ENCODE results near the gene GPATCH8. TPM values are rescaled to one million over a fixed set of nuclear protein-coding genes. Genes with fewer than 3 reads are reported as not detected.

The GPATCH8 gene
- total RNA-seq, 1 donor from 2014 or later: 70.9 TPM

DNA sequence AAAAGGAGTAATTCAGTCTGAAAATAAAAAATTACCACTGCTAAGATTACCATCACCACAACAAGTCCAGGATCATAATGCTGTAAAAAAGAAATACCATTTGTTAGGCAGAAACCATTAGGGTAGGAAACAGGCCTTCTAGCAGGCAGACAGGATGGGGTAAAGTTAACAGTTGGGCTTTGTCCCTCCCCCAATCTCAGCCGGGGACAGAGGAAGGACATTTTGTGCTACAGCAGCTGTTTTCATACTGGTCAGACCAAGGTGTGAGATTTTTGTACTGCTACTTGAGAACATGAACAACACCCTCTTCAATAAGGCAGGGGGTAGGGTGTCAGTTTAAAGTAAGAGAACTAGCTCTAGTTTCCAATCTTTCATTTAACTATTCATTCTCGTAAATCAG is 64.6 kb downstream of the GPATCH8 start:
- TF ChIP-seq, protein P1, sequence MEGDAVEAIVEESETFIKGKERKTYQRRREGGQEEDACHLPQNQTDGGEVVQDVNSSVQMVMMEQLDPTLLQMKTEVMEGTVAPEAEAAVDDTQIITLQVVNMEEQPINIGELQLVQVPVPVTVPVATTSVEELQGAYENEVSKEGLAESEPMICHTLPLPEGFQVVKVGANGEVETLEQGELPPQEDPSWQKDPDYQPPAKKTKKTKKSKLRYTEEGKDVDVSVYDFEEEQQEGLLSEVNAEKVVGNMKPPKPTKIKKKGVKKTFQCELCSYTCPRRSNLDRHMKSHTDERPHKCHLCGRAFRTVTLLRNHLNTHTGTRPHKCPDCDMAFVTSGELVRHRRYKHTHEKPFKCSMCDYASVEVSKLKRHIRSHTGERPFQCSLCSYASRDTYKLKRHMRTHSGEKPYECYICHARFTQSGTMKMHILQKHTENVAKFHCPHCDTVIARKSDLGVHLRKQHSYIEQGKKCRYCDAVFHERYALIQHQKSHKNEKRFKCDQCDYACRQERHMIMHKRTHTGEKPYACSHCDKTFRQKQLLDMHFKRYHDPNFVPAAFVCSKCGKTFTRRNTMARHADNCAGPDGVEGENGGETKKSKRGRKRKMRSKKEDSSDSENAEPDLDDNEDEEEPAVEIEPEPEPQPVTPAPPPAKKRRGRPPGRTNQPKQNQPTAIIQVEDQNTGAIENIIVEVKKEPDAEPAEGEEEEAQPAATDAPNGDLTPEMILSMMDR (IDR thresholded peaks at IDR 0.05; ENCODE audit: unreplicated experiment): no peak
- Mint-ChIP-seq H3K27ac (peak overlapping the region; percentile 17), H3K27me3 (no peaks in the 10 kb centered on the region), H3K4me3 (ENCODE audit: low read depth) (no peak overlapping the region), H3K36me3 (ENCODE audit: insufficient read depth) (peaks cover 7% of the 10 kb centered on the region), H3K9me3 (ENCODE audit: low read depth) (no peaks in the 10 kb centered on the region), H3K4me1 (ENCODE audit: low read depth) (no peaks in the 10 kb centered on the region)
- DNase-seq (ENCODE audit: low spot score, unreplicated experiment): no peak

DNA sequence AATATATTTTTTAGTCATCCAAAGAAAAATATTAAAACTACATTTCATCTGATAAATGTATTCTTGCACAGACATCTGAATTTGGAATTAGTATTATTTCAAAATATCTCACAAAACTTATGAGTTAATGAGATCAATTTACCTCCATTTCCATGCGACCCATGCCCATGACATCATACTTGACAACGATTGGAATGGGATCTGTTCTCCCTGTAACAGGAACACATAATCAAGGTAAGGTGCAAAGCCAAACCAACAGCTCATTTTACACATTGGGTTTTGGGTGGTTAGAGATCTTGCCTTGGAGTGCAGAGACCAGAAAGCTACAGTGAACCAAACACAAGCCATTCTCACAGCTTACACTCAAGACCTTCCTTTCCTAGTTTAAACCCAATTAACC is 66.9 kb downstream of the GPATCH8 start:
- no peak overlapping the region for H3K4me3 Mint-ChIP-seq (ENCODE audit: low read depth)
- H3K27ac Mint-ChIP-seq: no peak overlapping the region
- H3K4me1 Mint-ChIP-seq (ENCODE audit: low read depth): peaks cover 7% of the 10 kb centered on the region
- no peaks in the 10 kb centered on the region for H3K9me3 Mint-ChIP-seq (ENCODE audit: low read depth)
- H3K36me3 Mint-ChIP-seq (ENCODE audit: insufficient read depth): peaks cover 20% of the 10 kb centered on the region
- DNase-seq (ENCODE audit: low spot score, unreplicated experiment): no peak
- TF ChIP-seq, protein P1 (IDR thresholded peaks at IDR 0.05; ENCODE audit: unreplicated experiment): no peak
- no peaks in the 10 kb centered on the region for H3K27me3 Mint-ChIP-seq

DNA sequence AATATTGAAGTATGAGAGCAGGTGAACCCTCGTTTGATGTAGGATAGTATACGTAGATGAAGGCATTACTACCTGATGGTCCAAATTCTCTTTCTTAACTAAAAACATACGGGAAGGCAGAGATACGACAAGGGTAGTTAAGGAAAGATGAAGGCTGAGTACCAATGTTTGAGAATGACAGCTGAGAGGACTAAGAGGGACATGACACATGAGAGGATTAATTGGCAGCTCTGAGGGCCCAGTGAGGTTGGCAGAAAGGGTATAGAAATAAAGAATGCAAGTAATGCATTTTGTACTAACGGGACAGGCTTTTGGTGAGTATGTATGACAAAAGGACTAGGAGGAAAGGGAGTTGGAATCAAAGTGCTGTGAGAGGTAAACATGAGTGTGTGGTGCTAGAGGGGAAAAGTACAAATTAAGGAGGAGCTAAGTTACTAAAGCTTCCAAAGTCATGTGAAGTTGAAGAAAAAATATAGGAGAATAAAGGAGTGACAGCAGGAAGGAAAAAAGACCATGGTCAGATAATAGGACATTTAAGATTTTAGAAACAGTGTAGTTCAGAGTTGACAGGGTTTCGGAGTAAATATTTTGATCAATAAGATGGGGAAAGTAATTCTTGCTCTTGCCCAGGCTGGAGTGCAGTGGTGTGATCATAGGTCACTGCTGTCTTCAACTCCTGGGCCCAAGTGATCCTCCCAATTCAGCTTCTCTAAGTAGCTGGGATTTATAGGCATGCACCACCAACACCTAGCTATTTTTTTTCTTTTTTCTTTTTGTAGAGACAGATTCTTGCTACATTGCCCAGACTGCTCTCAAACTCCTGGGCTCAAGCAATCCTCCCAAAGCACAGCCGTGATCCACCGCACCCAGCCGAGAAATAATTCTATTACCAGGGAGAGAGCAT is 70.7 kb downstream of the GPATCH8 start:
- TF ChIP-seq, protein P1 (IDR thresholded peaks at IDR 0.05; ENCODE audit: unreplicated experiment): no peak
- peaks cover 7% of the 10 kb centered on the region for H3K4me1 Mint-ChIP-seq (ENCODE audit: low read depth)
- H3K27ac Mint-ChIP-seq: peak overlapping the region; percentile 22
- no peak overlapping the region for H3K4me3 Mint-ChIP-seq (ENCODE audit: low read depth)
- peaks cover 26% of the 10 kb centered on the region for H3K36me3 Mint-ChIP-seq (ENCODE audit: insufficient read depth)
- no peak for DNase-seq (ENCODE audit: low spot score, unreplicated experiment)
- H3K27me3 Mint-ChIP-seq: no peaks in the 10 kb centered on the region
- H3K9me3 Mint-ChIP-seq (ENCODE audit: low read depth): no peaks in the 10 kb centered on the region

DNA sequence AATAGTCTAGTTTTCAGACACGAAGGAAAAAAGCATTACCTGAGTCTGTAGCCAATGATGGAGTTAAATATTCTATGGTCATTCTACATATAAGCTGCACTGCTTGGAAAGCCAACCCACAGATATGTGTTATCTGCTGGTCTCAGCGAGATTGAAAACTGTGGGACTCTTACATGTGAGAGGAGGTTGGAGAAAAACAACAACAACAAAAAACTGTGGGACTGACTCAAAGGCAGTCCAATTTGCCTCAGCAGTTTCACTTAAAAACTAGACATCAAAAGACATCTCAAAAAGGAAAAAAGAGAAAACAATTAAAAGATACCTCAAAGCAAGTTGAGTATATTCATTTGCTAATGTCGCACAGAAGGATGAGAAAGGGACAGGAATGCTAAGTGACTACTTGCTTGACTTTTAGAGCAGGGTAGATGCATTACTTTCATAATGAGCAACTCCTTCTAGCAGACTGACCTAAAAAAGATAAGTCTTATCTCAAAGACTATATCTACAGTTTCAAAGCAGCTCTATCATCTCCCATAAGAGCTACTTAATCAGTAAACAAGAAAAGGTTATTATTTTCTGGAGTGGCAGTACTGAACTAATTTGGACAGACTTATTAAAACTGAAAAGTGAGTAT is 78.3 kb downstream of the GPATCH8 start:
- TF ChIP-seq, protein P1 (IDR thresholded peaks at IDR 0.05; ENCODE audit: unreplicated experiment): no peak
- Mint-ChIP-seq H3K9me3 (ENCODE audit: low read depth) (no peaks in the 10 kb centered on the region), H3K36me3 (ENCODE audit: insufficient read depth) (peaks cover 13% of the 10 kb centered on the region), H3K4me1 (ENCODE audit: low read depth) (no peaks in the 10 kb centered on the region), H3K4me3 (ENCODE audit: low read depth) (no peak overlapping the region), H3K27me3 (no peaks in the 10 kb centered on the region), H3K27ac (peak overlapping the region; percentile 63)
- DNase-seq (ENCODE audit: low spot score, unreplicated experiment): no peak

DNA sequence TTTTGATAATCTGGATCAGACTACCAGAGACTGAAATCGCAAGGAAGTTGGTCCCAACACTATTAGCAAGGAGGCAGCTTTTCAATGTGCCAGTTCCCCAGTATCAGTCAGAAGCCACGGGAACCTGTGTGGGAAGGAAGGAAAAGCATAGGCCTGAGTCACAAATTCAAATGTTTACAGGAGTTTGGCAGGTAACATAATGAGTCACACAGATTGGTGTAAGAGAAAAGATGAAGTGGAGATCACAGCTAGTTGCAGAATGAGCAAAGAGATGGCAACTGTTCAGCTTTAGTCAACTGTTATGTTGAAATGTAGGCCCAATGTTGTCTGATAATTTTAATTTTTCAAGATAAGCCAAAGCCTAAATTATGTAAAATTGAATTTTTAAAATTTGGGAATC is 85.7 kb downstream of the GPATCH8 start:
- Mint-ChIP-seq H3K27me3 (no peaks in the 10 kb centered on the region), H3K36me3 (ENCODE audit: insufficient read depth) (peaks cover 15% of the 10 kb centered on the region), H3K9me3 (ENCODE audit: low read depth) (no peaks in the 10 kb centered on the region), H3K4me1 (ENCODE audit: low read depth) (no peaks in the 10 kb centered on the region), H3K4me3 (ENCODE audit: low read depth) (no peak overlapping the region), H3K27ac (no peak overlapping the region)
- no peak for DNase-seq (ENCODE audit: low spot score, unreplicated experiment)
- TF ChIP-seq, protein P1 (IDR thresholded peaks at IDR 0.05; ENCODE audit: unreplicated experiment): no peak
